GM23338 (cell line): ENCODE data around the gene CYB561D1. TPM values are rescaled to one million over a fixed set of nuclear protein-coding genes. Genes with fewer than 3 reads are reported as not detected.

Experiments used
- ATAC-seq: fragments of 200-7000 bp; cut with Tn5 transposase; 3 replicates; pipeline ENCODE4 v1.9.1; 2020
- DNase-seq: peaks from one replicate; pipeline ENCODE4 v3.0.0-alpha.2; 2015; ENCODE audit warnings: low spot score
- H2AFZ ChIP-seq: fragments of 200-600 bp; sonication (generic); 2 replicates; pipeline ENCODE4 v1.8.0; 2016; ENCODE audit warnings: antibody characterized with exemption, mild to moderate bottlenecking, moderate library complexity
- H3F3A ChIP-seq: fragments of 200-600 bp; sonication (generic); replicated peaks from 2 replicates; pipeline ENCODE4 v1.8.0; 2017; ENCODE audit warnings: antibody characterized with exemption, mixed run types, low read depth
- H3K27ac ChIP-seq: fragments of 200-600 bp; sonication (generic); 2 replicates; pipeline ENCODE4 v1.6.1; 2016; ENCODE audit warnings: low read depth
- H3K27me3 ChIP-seq: fragments of 200-600 bp; sonication (generic); 2 replicates; pipeline ENCODE4 v1.8.0; 2016; ENCODE audit warnings: mild to moderate bottlenecking, mixed run types, moderate library complexity; ENCODE audit not compliant: insufficient read depth
- H3K36me3 ChIP-seq: fragments of 200-600 bp; sonication (generic); 2 replicates; pipeline ENCODE4 v1.8.0; 2016; ENCODE audit warnings: mild to moderate bottlenecking; ENCODE audit not compliant: insufficient read depth
- H3K4me1 ChIP-seq: fragments of 200-600 bp; sonication (generic); 2 replicates; pipeline ENCODE4 v1.8.0; 2016; ENCODE audit warnings: mild to moderate bottlenecking, moderate library complexity; ENCODE audit not compliant: insufficient read depth
- H3K4me2 ChIP-seq: fragments of 200-600 bp; sonication (generic); 2 replicates; pipeline ENCODE4 v1.7.1; 2017; ENCODE audit warnings: mixed run types
- H3K4me3 ChIP-seq: fragments of 200-600 bp; sonication (generic); 2 replicates; pipeline ENCODE4 v1.6.1; 2016; ENCODE audit warnings: mixed run types
- H3K79me2 ChIP-seq: fragments of 200-600 bp; sonication (generic); replicated peaks from 2 replicates; pipeline ENCODE4 v1.8.0; 2017; ENCODE audit warnings: mild to moderate bottlenecking; ENCODE audit not compliant: insufficient read depth
- H3K9me2 ChIP-seq: fragments of 200-600 bp; sonication (generic); 2 replicates; pipeline ENCODE4 v1.8.0; 2017; ENCODE audit not compliant: insufficient read depth
- H4K20me1 ChIP-seq: fragments of 200-600 bp; sonication (generic); replicated peaks from 2 replicates; pipeline ENCODE4 v1.8.0; 2017; ENCODE audit warnings: mild to moderate bottlenecking; ENCODE audit not compliant: insufficient read depth
- H3K27ac Mint-ChIP-seq: 2 replicates; pipeline ENCODE4 v1.8.0; 2020; ENCODE audit warnings: inconsistent platforms, mild to moderate bottlenecking, moderate library complexity, mixed read lengths
- H3K27me3 Mint-ChIP-seq: 3 replicates; pipeline ENCODE4 v1.8.0; 2022; ENCODE audit warnings: low read depth, mild to moderate bottlenecking, moderate library complexity, mixed read lengths, inconsistent platforms; ENCODE audit not compliant: insufficient read depth, poor library complexity
- H3K36me3 Mint-ChIP-seq: 3 replicates; pipeline ENCODE4 v1.8.0; 2021; ENCODE audit warnings: low read depth, mild to moderate bottlenecking, inconsistent platforms, moderate library complexity, mixed read lengths
- H3K4me1 Mint-ChIP-seq: 3 replicates; pipeline ENCODE4 v1.8.0; 2020; ENCODE audit warnings: mild to moderate bottlenecking, inconsistent platforms, mixed read lengths
- H3K4me3 Mint-ChIP-seq: 3 replicates; pipeline ENCODE4 v1.8.0; 2021; ENCODE audit warnings: moderate library complexity, mild to moderate bottlenecking, inconsistent platforms, mixed read lengths
- H3K9me3 Mint-ChIP-seq: 3 replicates; pipeline ENCODE4 v1.8.0; 2020; ENCODE audit warnings: moderate library complexity, mild to moderate bottlenecking, inconsistent platforms, mixed read lengths
- CREB1 ChIP-seq: fragments of 250-450 bp; sonication (Bioruptor Pico); IDR thresholded peaks from 2 replicates; pipeline ENCODE4 v1.5.0; 2020; ENCODE audit warnings: low read depth, mild to moderate bottlenecking, moderate library complexity
- ETS1 ChIP-seq: IDR thresholded peaks from 2 replicates; pipeline ENCODE4 v1.6.1; 2016; ENCODE audit warnings: antibody characterized with exemption
- EZH2 ChIP-seq: fragments of 200-600 bp; sonication (generic); IDR thresholded peaks from one replicate; pipeline ENCODE4 v1.8.0; 2017; ENCODE audit warnings: antibody characterized with exemption, mild to moderate bottlenecking, low read depth; ENCODE audit not compliant: unreplicated experiment
- EZH2phosphoT487 ChIP-seq: fragments of 200-600 bp; sonication (generic); IDR thresholded peaks from one replicate; pipeline ENCODE4 v1.8.1; 2018; ENCODE audit warnings: antibody characterized with exemption; ENCODE audit not compliant: unreplicated experiment
- JUNB ChIP-seq: IDR thresholded peaks from one replicate; pipeline ENCODE4 v1.6.1; 2016; ENCODE audit warnings: antibody characterized with exemption; ENCODE audit not compliant: unreplicated experiment
- NANOG ChIP-seq: IDR thresholded peaks from 2 replicates; pipeline ENCODE4 v1.6.1; 2016; ENCODE audit warnings: antibody characterized with exemption, borderline replicate concordance
- REST ChIP-seq: IDR thresholded peaks from one replicate; pipeline ENCODE4 v1.6.1; 2018; ENCODE audit warnings: antibody characterized with exemption; ENCODE audit not compliant: unreplicated experiment
- STAT1 ChIP-seq: IDR thresholded peaks from one replicate; pipeline ENCODE4 v1.6.1; 2016; ENCODE audit warnings: antibody characterized with exemption; ENCODE audit not compliant: unreplicated experiment
- ZNF114 ChIP-seq: fragments of 250-450 bp; sonication (Bioruptor Pico); IDR thresholded peaks from 2 replicates; pipeline ENCODE4 v1.5.0; 2020; ENCODE audit warnings: mild to moderate bottlenecking, moderate library complexity
- ZNF331 ChIP-seq: fragments of 250-450 bp; sonication (Bioruptor Pico); IDR thresholded peaks from 2 replicates; pipeline ENCODE4 v1.5.0; 2020; ENCODE audit warnings: low read depth, mild to moderate bottlenecking, moderate library complexity
- polyA plus RNA-seq: library from polyadenylated mRNA; unstranded; fragments of >200 nt; fragmentation: Nextera tagmentation; extraction: Ambion mirVana; gene quantifications from 2 replicates; pipeline ENCODE4 v1.2.1, GENCODE V29; 2016
- total RNA-seq: library from RNA; depleted of rRNA; stranded (reverse); fragments of >200 nt; shearing (Covaris generic); gene quantifications from 2 replicates; pipeline ENCODE4 v1.2.3, GENCODE V29; 2014
- TF ChIP-seq, protein P1 (sequence below): fragments of 250-450 bp; sonication (Bioruptor Pico); IDR thresholded peaks from 2 replicates; pipeline ENCODE4 v1.5.0; 2020; ENCODE audit warnings: mild to moderate bottlenecking, moderate library complexity

Gene CYB561D1
- total and polyA plus RNA-seq, 2 experiments from 2014 or later = 0.95 to 2.7 TPM

DNA sequence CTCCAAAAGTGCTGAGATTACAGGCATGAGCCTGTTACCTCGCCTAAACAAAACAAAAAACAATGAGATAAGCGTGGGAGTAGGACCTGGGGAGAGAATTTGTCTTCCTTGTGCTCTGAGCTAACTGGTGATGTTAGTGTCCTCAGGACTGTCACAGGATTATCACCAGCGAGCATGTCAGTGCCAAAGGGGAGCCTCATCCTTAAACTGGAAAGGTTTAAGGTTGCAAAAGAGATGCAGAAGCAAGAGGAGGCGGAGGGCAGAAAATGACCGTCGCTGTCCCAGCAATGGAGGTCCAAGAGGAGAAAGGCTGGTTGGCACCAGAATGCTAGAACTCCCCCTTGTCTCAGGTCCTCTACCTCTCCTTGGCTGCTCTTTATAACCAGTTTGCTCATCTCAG lies 23.6 kb upstream of the CYB561D1 start (continued):
- TF ChIP-seq, protein P1, sequence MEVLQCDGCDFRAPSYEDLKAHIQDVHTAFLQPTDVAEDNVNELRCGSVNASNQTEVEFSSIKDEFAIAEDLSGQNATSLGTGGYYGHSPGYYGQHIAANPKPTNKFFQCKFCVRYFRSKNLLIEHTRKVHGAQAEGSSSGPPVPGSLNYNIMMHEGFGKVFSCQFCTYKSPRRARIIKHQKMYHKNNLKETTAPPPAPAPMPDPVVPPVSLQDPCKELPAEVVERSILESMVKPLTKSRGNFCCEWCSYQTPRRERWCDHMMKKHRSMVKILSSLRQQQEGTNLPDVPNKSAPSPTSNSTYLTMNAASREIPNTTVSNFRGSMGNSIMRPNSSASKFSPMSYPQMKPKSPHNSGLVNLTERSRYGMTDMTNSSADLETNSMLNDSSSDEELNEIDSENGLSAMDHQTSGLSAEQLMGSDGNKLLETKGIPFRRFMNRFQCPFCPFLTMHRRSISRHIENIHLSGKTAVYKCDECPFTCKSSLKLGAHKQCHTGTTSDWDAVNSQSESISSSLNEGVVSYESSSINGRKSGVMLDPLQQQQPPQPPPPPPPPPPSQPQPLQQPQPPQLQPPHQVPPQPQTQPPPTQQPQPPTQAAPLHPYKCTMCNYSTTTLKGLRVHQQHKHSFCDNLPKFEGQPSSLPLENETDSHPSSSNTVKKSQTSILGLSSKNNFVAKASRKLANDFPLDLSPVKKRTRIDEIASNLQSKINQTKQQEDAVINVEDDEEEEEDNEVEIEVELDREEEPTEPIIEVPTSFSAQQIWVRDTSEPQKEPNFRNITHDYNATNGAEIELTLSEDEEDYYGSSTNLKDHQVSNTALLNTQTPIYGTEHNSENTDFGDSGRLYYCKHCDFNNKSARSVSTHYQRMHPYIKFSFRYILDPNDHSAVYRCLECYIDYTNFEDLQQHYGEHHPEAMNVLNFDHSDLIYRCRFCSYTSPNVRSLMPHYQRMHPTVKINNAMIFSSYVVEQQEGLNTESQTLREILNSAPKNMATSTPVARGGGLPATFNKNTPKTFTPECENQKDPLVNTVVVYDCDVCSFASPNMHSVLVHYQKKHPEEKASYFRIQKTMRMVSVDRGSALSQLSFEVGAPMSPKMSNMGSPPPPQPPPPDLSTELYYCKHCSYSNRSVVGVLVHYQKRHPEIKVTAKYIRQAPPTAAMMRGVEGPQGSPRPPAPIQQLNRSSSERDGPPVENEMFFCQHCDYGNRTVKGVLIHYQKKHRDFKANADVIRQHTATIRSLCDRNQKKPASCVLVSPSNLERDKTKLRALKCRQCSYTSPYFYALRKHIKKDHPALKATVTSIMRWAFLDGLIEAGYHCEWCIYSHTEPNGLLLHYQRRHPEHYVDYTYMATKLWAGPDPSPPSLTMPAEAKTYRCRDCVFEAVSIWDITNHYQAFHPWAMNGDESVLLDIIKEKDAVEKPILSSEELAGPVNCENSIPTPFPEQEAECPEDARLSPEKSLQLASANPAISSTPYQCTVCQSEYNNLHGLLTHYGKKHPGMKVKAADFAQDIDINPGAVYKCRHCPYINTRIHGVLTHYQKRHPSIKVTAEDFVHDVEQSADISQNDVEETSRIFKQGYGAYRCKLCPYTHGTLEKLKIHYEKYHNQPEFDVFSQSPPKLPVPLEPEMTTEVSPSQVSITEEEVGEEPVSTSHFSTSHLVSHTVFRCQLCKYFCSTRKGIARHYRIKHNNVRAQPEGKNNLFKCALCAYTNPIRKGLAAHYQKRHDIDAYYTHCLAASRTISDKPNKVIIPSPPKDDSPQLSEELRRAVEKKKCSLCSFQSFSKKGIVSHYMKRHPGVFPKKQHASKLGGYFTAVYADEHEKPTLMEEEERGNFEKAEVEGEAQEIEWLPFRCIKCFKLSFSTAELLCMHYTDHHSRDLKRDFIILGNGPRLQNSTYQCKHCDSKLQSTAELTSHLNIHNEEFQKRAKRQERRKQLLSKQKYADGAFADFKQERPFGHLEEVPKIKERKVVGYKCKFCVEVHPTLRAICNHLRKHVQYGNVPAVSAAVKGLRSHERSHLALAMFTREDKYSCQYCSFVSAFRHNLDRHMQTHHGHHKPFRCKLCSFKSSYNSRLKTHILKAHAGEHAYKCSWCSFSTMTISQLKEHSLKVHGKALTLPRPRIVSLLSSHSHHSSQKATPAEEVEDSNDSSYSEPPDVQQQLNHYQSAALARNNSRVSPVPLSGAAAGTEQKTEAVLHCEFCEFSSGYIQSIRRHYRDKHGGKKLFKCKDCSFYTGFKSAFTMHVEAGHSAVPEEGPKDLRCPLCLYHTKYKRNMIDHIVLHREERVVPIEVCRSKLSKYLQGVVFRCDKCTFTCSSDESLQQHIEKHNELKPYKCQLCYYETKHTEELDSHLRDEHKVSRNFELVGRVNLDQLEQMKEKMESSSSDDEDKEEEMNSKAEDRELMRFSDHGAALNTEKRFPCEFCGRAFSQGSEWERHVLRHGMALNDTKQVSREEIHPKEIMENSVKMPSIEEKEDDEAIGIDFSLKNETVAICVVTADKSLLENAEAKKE = no peak
- TF ChIP-seq JUNB = no peak
- TF ChIP-seq NANOG = no peak
- no peak for TF ChIP-seq ZNF331 (CRISPR knock-in tag)

DNA sequence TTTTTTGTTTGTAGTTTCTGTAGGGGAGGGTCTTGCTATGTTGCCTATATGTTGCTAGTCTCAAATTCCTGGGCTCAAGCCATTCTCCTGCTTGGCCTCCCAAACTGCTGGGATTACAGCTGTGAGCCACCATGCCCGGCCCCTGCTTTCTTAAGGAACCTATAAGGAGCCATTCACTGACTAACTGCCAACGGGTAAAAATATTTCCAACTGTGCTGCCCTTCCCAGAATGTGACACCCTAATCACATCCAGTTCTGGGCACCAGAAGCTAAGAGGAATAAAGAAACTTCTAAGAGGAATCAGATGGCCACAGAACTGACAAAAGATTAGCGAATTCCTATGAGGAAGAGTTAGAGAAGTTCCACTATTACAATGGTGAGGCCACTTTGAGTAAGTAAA lies 21.1 kb upstream of the CYB561D1 start:
- Histone ChIP-seq H3K36me3 (no peaks in the 10 kb centered on the region), H3K4me1 (peaks cover 17% of the 10 kb centered on the region), H3K27ac (no peak overlapping the region), H2AFZ (no peak overlapping the region), H3K9me2 (no peaks in the 10 kb centered on the region), H3K79me2 (no peaks in the 10 kb centered on the region), H3F3A (0 out of 2 replicates have a peak, but pooled peaks cover 5% of the 10 kb centered on the region), H3K4me3 (no peak overlapping the region), H3K27me3 (peaks cover 20% of the 10 kb centered on the region), H4K20me1 (no peaks in the 10 kb centered on the region; the same call in 1 of the 2 replicates), H3K4me2 (no peak overlapping the region)
- peaks cover 15% of the 10 kb centered on the region for H3K4me1 Mint-ChIP-seq
- TF ChIP-seq NANOG (no peak), STAT1 (no peak), ZNF114 (CRISPR knock-in tag) (no peak), JUNB (no peak), CREB1 (CRISPR knock-in tag) (no peak), EZH2phosphoT487 (no peak), EZH2 (no peak), REST (no peak), ETS1 (no peak)
- H3K27ac Mint-ChIP-seq = no peak overlapping the region
- DNase-seq = no peak
- no peak for ATAC-seq
- peaks cover 15% of the 10 kb centered on the region for H3K27me3 Mint-ChIP-seq
- H3K36me3 Mint-ChIP-seq = no peaks in the 10 kb centered on the region
- no peak overlapping the region for H3K4me3 Mint-ChIP-seq
- no peaks in the 10 kb centered on the region; the same call in 2 of the 3 replicates for H3K9me3 Mint-ChIP-seq
